ENCODE measurements around the gene DNAJC4. TPM values are rescaled to one million over a fixed set of nuclear protein-coding genes. Genes with fewer than 3 reads are reported as not detected.

The DNAJC4 gene
- total and polyA plus RNA-seq, 9 of the 15 experiments (the other 6 are each of a cell fraction or from before 2014, with no cell fraction given): 4.0 to 32.6 (median 19.9) TPM

DNA sequence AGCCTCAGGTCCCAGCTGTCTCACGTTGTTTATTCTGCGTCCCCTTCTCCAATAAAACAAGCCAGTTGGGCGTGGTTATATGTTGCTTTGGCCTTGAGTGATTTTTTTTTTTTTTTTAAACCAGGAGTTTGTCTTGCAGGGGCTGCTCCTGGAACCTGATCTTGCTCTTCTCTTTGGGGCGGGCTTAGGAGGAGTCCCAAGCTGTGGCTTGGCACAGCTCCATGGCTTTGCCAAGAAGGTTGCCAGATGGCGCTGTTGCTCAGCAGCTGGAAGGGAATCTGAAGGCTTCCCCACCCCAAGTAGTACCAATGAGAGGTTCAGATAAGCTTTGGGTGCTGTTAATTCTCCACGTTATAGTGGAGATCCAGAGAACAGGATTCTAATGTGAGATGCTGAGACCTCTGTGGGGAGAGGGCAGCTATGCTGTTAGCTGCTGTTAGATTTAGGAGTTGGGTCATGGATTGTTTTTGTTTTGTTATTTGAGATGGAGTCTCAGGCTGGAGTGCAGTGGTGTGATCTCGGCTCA lies 25.8 kb upstream of the DNAJC4 start (continued):
- TF ChIP-seq, protein P1, sequence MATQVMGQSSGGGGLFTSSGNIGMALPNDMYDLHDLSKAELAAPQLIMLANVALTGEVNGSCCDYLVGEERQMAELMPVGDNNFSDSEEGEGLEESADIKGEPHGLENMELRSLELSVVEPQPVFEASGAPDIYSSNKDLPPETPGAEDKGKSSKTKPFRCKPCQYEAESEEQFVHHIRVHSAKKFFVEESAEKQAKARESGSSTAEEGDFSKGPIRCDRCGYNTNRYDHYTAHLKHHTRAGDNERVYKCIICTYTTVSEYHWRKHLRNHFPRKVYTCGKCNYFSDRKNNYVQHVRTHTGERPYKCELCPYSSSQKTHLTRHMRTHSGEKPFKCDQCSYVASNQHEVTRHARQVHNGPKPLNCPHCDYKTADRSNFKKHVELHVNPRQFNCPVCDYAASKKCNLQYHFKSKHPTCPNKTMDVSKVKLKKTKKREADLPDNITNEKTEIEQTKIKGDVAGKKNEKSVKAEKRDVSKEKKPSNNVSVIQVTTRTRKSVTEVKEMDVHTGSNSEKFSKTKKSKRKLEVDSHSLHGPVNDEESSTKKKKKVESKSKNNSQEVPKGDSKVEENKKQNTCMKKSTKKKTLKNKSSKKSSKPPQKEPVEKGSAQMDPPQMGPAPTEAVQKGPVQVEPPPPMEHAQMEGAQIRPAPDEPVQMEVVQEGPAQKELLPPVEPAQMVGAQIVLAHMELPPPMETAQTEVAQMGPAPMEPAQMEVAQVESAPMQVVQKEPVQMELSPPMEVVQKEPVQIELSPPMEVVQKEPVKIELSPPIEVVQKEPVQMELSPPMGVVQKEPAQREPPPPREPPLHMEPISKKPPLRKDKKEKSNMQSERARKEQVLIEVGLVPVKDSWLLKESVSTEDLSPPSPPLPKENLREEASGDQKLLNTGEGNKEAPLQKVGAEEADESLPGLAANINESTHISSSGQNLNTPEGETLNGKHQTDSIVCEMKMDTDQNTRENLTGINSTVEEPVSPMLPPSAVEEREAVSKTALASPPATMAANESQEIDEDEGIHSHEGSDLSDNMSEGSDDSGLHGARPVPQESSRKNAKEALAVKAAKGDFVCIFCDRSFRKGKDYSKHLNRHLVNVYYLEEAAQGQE (IDR thresholded peaks at IDR 0.05; ENCODE audit: borderline replicate concordance): peak; percentile 86
- TF ChIP-seq, protein P1 (CRISPR knock-in tag; IDR thresholded peaks at IDR 0.05; ENCODE audit: low read depth): no peak
- TF ChIP-seq MTA3 (IDR thresholded peaks at IDR 0.05; ENCODE audit: borderline replicate concordance): no peak
- peak; percentile 29; the same call in 1 of the 2 replicates for TF ChIP-seq TCF3 (CRISPR knock-in tag; IDR thresholded peaks at IDR 0.05)
- TF ChIP-seq RFX7 (CRISPR knock-in tag; IDR thresholded peaks at IDR 0.05): no peak
- TF ChIP-seq SRSF7 (optimal IDR thresholded peaks at IDR 0.05; ENCODE audit: low read depth, low read length): no peak
- peak; percentile 56; the same call in 1 of the 2 replicates for TF ChIP-seq POLR2A (conservative IDR thresholded peaks at IDR 0.05)
- no peak for TF ChIP-seq ZNF146 (CRISPR knock-in tag; IDR thresholded peaks at IDR 0.05; ENCODE audit: unreplicated experiment)
- TF ChIP-seq KDM5B (IDR thresholded peaks at IDR 0.05; ENCODE audit: insufficient replicate concordance, low read depth, low read length): no peak
- TF ChIP-seq POLR2AphosphoS2 (IDR thresholded peaks at IDR 0.05; ENCODE audit: low read length): peak; percentile 92; the same call in 1 of the 2 replicates
- TF ChIP-seq, protein P2, sequence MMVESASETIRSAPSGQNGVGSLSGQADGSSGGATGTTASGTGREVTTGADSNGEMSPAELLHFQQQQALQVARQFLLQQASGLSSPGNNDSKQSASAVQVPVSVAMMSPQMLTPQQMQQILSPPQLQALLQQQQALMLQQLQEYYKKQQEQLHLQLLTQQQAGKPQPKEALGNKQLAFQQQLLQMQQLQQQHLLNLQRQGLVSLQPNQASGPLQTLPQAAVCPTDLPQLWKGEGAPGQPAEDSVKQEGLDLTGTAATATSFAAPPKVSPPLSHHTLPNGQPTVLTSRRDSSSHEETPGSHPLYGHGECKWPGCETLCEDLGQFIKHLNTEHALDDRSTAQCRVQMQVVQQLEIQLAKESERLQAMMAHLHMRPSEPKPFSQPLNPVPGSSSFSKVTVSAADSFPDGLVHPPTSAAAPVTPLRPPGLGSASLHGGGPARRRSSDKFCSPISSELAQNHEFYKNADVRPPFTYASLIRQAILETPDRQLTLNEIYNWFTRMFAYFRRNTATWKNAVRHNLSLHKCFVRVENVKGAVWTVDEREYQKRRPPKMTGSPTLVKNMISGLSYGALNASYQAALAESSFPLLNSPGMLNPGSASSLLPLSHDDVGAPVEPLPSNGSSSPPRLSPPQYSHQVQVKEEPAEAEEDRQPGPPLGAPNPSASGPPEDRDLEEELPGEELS (CRISPR knock-in tag; IDR thresholded peaks at IDR 0.05; ENCODE audit: borderline replicate concordance): no peak
- TF ChIP-seq BMI1 (IDR thresholded peaks at IDR 0.05; ENCODE audit: low read length): no peak
- TF ChIP-seq ARID4B (CRISPR knock-in tag; IDR thresholded peaks at IDR 0.05): no peak
